ENCODE data around the gene NOTCH1. TPM values are rescaled to one million over a fixed set of nuclear protein-coding genes. Genes with fewer than 3 reads are reported as not detected.

NOTCH1 gene
- total RNA-seq, 4 donors from 2014 or later, result 32.0 to 40.8 (median 36.2) TPM

- intact Hi-C loops (cut with DNase I), result no loop called here
- H3K27ac ChIP-seq, result peak overlapping the region in 1 of 4 donors; percentile 39
- 79 to 92% methylated on average over 16 to 22 of the region's 29 CpGs for WGBS, 2 donors
Observed at GRCh38 chr9:136514022-136514714, 31.7 kb downstream of the NOTCH1 start.

GRCh38 chr9:136513191-136513590, 32.7 kb downstream of the NOTCH1 start:
- TF ChIP-seq POLR2A (IDR thresholded peaks at IDR 0.05) (no peak), CTCF (IDR thresholded peaks at IDR 0.05) (no peak)
- Histone ChIP-seq H3K27ac (peak overlapping the region in 2 of 4 donors; percentile 85 to 88), H3K4me3 (no peak overlapping the region), H3K36me3 (peaks cover 83 to 100% (median 91%) of the 10 kb centered on the region in 3 donors), H3K4me1 (peaks cover 0 to 39% (median 6%) of the 10 kb centered on the region in 3 donors), H3K9me3 (no peaks in the 10 kb centered on the region), H3K27me3 (no peaks in the 10 kb centered on the region)
- WGBS, 2 donors, result 89 to 92% methylated on average over 5 to 6 of the region's 16 CpGs
- DNase-seq, result no peak
- intact Hi-C loops (cut with DNase I), result no loop called here

More at GRCh38 chr9:136514022-136514714, 31.7 kb downstream of the NOTCH1 start:
- no peak for TF ChIP-seq POLR2A (IDR thresholded peaks at IDR 0.05)
- no peak for TF ChIP-seq CTCF (IDR thresholded peaks at IDR 0.05)
- Histone ChIP-seq H3K36me3 (peaks cover 83 to 100% (median 94%) of the 10 kb centered on the region in 3 donors), H3K27me3 (no peaks in the 10 kb centered on the region), H3K4me3 (no peak overlapping the region), H3K9me3 (no peaks in the 10 kb centered on the region), H3K4me1 (peaks cover 0 to 39% (median 6%) of the 10 kb centered on the region in 3 donors)
- DNase-seq, result no peak

GRCh38 chr9:136512651-136513071, 33.2 kb downstream of the NOTCH1 start:
- intact Hi-C loops (cut with DNase I), result no loop called here
- H3K36me3 ChIP-seq, result peaks cover 83 to 100% (median 91%) of the 10 kb centered on the region in 3 donors
- no peak for TF ChIP-seq POLR2A (IDR thresholded peaks at IDR 0.05)
- H3K4me3 ChIP-seq, result peak overlapping the region in 2 of 4 donors; percentile 4 to 9
- no peaks in the 10 kb centered on the region for H3K9me3 ChIP-seq
- H3K27ac ChIP-seq, result peak overlapping the region; percentile 47 to 88 (median 67)
- no peak for DNase-seq
- WGBS, 2 donors, result 45 to 94% methylated on average over 3 to 4 of the region's 13 CpGs
- no peaks in the 10 kb centered on the region for H3K27me3 ChIP-seq
- H3K4me1 ChIP-seq, result peaks cover 0 to 39% (median 6%) of the 10 kb centered on the region in 3 donors

GRCh38 chr9:136511670-136512592, 33.9 kb downstream of the NOTCH1 start:
- no peak for TF ChIP-seq CTCF (IDR thresholded peaks at IDR 0.05)
- no peak for TF ChIP-seq POLR2A (IDR thresholded peaks at IDR 0.05)
- DNase-seq, result no peak
- Histone ChIP-seq H3K27me3 (no peaks in the 10 kb centered on the region), H3K4me3 (peak overlapping the region in 2 of 4 donors; percentile 4 to 9), H3K36me3 (peaks cover 83 to 100% (median 91%) of the 10 kb centered on the region in 3 donors), H3K4me1 (peaks cover 0 to 33% (median 6%) of the 10 kb centered on the region in 3 donors), H3K27ac (peak overlapping the region; percentile 47 to 88 (median 67)), H3K9me3 (no peaks in the 10 kb centered on the region)
- WGBS, 2 donors, result 80% methylated on average over 20 of the region's 46 CpGs; no CpG with 5 or more reads in 1 of the 2 donors
- intact Hi-C loops (cut with DNase I), result no loop called here

GRCh38 chr9:136511144-136511669, 34.6 kb downstream of the NOTCH1 start:
- H3K27me3 ChIP-seq, result no peaks in the 10 kb centered on the region
- H3K36me3 ChIP-seq, result peaks cover 88 to 100% (median 91%) of the 10 kb centered on the region in 3 donors
- DNase-seq, result no peak
- intact Hi-C loops (cut with DNase I), result no loop called here
- H3K4me1 ChIP-seq, result peaks cover 0 to 29% (median 6%) of the 10 kb centered on the region in 3 donors
- peak overlapping the region; percentile 38 to 85 (median 56) for H3K27ac ChIP-seq
- WGBS, 2 donors, result 80 to 93% methylated on average over 2 to 5 of the region's 28 CpGs
- TF ChIP-seq POLR2A (IDR thresholded peaks at IDR 0.05) (no peak), CTCF (IDR thresholded peaks at IDR 0.05) (no peak)
- H3K9me3 ChIP-seq, result no peaks in the 10 kb centered on the region
- no peak overlapping the region for H3K4me3 ChIP-seq
